Fibroblast of the aortic adventitia (primary cell): ENCODE data around the gene ICAM5. TPM values are rescaled to one million over a fixed set of nuclear protein-coding genes. Genes with fewer than 3 reads are reported as not detected.
A peak's percentile ranks its signal among the peaks of the same experiment; 100 is the strongest.

ENCODE experiments used
- DNase-seq: peaks from one replicate; pipeline ENCODE4 v3.0.0-alpha.2; 2010; ENCODE audit warnings: low read depth
- H3K4me3 ChIP-seq: 2 replicates; pipeline ENCODE4 v1.5.1; 2011; ENCODE audit warnings: low read depth, mild to moderate bottlenecking, control low read depth, low read length, moderate library complexity
- total RNA-seq: library from RNA; depleted of rRNA; stranded (reverse); fragments of >200 nt; gene quantifications from 2 replicates; pipeline ENCODE4 v1.2.3, GENCODE V29; 2012; ENCODE audit warnings: low replicate concordance
- TF ChIP-seq, protein P1 (sequence below): IDR thresholded peaks from 2 replicates; pipeline ENCODE4 v1.5.1; 2011; ENCODE audit warnings: mild to moderate bottlenecking, low read length, control low read depth, inconsistent platforms; ENCODE audit not compliant: insufficient read depth

The ICAM5 gene
- total RNA-seq, 1 donor, result 1.2 TPM

GRCh38 chr19:10292206-10292788 is 2.5 kb downstream of the ICAM5 start:
- TF ChIP-seq, protein P1, sequence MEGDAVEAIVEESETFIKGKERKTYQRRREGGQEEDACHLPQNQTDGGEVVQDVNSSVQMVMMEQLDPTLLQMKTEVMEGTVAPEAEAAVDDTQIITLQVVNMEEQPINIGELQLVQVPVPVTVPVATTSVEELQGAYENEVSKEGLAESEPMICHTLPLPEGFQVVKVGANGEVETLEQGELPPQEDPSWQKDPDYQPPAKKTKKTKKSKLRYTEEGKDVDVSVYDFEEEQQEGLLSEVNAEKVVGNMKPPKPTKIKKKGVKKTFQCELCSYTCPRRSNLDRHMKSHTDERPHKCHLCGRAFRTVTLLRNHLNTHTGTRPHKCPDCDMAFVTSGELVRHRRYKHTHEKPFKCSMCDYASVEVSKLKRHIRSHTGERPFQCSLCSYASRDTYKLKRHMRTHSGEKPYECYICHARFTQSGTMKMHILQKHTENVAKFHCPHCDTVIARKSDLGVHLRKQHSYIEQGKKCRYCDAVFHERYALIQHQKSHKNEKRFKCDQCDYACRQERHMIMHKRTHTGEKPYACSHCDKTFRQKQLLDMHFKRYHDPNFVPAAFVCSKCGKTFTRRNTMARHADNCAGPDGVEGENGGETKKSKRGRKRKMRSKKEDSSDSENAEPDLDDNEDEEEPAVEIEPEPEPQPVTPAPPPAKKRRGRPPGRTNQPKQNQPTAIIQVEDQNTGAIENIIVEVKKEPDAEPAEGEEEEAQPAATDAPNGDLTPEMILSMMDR, result no peak
- peak overlapping the region; percentile 53 for H3K4me3 ChIP-seq
- peak; percentile 25 for DNase-seq

DNA sequence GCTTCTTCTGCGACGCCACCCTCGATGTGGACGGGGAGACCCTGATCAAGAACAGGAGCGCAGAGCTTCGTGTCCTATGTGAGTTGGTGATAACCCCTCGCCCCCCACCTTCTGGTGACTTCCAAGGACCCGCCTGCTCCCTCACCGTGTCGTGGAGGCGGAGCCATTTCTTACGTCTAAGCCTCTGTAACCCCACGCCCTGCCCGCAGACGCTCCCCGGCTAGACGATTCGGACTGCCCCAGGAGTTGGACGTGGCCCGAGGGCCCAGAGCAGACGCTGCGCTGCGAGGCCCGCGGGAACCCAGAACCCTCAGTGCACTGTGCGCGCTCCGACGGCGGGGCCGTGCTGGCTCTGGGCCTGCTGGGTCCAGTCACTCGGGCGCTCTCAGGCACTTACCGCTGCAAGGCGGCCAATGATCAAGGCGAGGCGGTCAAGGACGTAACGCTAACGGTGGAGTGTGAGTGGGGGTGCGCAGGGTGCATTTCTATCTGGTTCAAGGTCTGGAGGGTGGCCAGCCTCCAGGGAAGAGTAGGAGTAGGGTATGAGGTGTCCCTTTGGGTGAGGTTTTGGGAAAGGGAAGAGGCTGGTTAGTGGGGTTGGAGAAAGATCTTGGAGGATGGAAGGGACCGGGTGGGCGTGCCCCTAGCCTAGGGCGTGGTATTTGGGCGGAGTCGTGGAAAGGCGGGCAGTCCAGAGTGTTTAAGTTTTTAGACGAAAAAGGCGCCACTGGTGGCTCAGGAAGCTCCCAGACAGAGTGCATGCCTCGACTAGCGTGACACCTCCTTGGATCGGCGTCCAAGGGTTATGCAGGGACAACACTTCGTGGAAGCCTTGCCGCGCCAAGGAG is 3.3 kb downstream of the ICAM5 start:
- no peak overlapping the region for H3K4me3 ChIP-seq
- TF ChIP-seq, protein P1, result no peak
- DNase-seq, result no peak

DNA sequence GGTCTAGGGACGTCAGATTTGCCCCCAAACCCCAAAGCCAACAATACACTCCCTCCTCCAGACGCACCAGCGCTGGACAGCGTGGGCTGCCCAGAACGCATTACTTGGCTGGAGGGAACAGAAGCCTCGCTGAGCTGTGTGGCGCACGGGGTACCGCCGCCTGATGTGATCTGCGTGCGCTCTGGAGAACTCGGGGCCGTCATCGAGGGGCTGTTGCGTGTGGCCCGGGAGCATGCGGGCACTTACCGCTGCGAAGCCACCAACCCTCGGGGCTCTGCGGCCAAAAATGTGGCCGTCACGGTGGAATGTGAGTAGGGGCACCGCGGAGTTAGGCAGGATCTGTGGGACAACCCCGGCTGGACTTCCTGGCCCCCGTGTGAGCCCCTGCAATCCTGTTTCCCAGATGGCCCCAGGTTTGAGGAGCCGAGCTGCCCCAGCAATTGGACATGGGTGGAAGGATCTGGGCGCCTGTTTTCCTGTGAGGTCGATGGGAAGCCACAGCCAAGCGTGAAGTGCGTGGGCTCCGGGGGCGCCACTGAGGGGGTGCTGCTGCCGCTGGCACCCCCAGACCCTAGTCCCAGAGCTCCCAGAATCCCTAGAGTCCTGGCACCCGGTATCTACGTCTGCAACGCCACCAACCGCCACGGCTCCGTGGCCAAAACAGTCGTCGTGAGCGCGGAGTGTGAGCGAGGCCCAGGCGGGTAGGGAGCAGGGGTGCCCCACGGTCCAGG is 4.0 kb downstream of the ICAM5 start:
- H3K4me3 ChIP-seq, result no peak overlapping the region
- TF ChIP-seq, protein P1, result no peak
- no peak for DNase-seq

DNA sequence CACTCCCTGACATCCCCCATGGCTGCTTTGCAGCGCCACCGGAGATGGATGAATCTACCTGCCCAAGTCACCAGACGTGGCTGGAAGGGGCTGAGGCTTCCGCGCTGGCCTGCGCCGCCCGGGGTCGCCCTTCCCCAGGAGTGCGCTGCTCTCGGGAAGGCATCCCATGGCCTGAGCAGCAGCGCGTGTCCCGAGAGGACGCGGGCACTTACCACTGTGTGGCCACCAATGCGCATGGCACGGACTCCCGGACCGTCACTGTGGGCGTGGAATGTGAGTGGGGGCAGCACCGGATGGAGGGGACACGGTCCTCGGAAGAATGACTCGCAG is 4.6 kb downstream of the ICAM5 start:
- no peak for DNase-seq
- TF ChIP-seq, protein P1, result no peak
- no peak overlapping the region for H3K4me3 ChIP-seq

DNA sequence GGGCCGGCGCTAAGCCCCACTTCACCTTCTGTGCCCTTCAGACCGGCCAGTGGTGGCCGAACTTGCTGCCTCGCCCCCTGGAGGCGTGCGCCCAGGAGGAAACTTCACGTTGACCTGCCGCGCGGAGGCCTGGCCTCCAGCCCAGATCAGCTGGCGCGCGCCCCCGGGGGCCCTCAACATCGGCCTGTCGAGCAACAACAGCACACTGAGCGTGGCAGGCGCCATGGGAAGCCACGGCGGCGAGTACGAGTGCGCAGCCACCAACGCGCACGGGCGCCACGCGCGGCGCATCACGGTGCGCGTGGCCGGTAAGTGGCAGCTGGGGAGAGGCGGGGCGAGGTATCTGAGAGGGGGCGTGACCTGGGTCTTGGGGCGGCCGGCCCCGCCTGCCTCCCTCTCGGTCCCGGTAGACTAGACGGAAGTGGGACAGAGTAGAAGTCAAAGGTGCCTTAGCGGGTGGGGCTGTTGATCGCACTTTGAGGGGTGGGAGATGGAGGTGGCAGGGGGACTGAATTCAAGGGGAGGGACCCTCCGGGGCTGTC is 5.6 kb downstream of the ICAM5 start:
- TF ChIP-seq, protein P1, result peak; percentile 15
- no peak overlapping the region for H3K4me3 ChIP-seq
- no peak for DNase-seq

DNA sequence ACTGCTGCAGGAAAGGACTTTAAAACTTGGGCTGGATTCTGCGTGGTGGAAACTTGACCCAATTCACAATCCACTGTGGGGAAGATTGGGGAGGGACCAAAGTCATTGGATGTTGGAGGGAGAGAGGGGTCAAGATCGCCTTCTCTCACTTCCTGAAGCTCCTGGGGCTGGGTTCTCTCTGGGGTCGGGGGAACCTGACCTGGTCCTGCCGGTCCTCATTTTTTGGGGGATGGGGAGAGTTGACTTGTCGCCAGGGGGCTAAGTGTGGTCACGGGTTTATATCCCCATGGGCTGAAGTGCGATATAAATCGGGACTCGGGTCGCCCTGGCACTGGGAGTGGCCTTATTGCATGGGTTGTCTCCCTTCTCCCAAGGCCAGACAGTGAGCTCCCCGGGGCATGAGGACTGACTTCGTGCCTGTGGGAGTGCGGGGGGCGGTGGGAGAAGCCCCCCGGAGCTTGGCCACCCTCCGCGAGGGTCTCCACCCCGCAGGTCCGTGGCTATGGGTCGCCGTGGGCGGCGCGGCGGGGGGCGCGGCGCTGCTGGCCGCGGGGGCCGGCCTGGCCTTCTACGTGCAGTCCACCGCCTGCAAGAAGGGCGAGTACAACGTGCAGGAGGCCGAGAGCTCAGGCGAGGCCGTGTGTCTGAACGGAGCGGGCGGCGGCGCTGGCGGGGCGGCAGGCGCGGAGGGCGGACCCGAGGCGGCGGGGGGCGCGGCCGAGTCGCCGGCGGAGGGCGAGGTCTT is 6.3 kb downstream of the ICAM5 start:
- no peak for DNase-seq
- H3K4me3 ChIP-seq, result no peak overlapping the region
- TF ChIP-seq, protein P1, result no peak
